HG02938 (cell line): ENCODE measurements around the gene PLD6.

Experiments
- ATAC-seq: cut with Tn5 transposase; IDR thresholded peaks from one replicate; pipeline ENCODE4 v1.9.1; 2021; ENCODE audit warnings: mild to moderate bottlenecking, moderate library complexity; ENCODE audit not compliant: unreplicated experiment

PLD6 gene

DNA sequence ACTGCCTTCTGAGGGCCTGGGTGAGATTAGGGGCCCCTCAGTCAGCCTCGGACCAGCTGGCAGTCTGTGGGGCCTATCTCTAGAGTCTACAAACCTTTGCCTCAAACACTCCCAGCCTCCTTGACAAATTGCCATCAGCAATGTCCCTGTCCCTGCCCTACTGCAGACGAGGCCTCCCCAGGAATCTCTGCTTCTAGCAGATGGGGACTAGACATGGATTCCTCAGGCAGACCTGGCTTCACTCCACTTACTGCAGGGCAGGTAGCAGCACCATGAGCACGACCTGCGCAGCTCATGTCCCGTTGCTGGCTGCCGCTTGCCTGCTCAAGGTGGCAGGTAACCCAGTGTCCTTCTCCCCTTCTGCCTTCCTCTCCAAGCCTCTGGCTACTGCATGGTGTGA, 49.1 kb downstream of the PLD6 start:
- ATAC-seq: no peak

DNA sequence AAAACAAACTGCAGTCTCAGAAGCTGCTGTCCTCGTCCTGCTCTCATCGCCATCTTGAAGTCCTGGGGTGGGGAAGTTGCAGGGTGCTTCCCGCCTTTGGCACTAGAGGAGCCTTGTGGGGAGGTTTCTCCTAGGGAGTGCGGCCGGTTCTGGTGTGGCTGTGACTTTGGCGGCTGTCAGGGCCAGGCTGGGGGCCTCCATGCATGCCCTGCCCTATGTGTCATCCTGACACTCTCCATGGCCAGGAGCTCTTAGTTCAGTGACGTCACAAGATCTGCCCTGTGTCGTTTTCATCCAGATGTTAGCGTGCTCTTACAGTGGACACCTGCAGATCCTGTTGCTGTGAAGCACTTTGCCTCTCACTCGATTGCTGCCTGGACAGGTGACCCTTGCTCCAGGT, 49.6 kb downstream of the PLD6 start:
- ATAC-seq: no peak

- ATAC-seq: no peak
Measured at GRCh38 chr17:17156107-17156506, 50.0 kb downstream of the PLD6 start.

DNA sequence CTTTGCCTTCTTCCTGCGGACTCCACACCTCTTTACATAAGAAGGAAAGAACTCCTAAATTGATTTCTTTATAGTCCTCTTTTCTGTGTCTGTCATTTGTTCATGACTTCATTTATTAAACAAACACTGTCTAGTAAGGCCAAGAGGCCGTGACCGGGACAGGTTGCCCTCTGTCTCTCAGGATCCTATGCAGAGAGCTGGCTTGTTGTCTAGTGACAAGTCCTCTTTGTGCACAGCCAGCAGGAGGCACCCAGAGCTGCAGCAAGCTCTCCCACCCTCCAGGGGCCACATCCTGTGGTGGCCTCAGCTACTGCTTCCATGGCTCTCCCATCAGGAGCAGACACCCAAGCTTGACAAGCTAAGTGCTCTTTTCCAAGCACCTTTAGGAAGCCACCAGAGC, 50.6 kb downstream of the PLD6 start:
- no peak for ATAC-seq

- ATAC-seq: no peak
Measured at GRCh38 chr17:17154981-17155380, 51.2 kb downstream of the PLD6 start.

- no peak for ATAC-seq
Measured at GRCh38 chr17:17154556-17154955, 51.6 kb downstream of the PLD6 start.

- no peak for ATAC-seq
Measured at GRCh38 chr17:17153709-17154108, 52.4 kb downstream of the PLD6 start.

- no peak for ATAC-seq
Measured at GRCh38 chr17:17153071-17153470, 53.1 kb downstream of the PLD6 start.

GRCh38 chr17:17152385-17152784, 53.7 kb downstream of the PLD6 start:
- no peak for ATAC-seq

- ATAC-seq: no peak
Measured at GRCh38 chr17:17151962-17152361, 54.2 kb downstream of the PLD6 start.

DNA sequence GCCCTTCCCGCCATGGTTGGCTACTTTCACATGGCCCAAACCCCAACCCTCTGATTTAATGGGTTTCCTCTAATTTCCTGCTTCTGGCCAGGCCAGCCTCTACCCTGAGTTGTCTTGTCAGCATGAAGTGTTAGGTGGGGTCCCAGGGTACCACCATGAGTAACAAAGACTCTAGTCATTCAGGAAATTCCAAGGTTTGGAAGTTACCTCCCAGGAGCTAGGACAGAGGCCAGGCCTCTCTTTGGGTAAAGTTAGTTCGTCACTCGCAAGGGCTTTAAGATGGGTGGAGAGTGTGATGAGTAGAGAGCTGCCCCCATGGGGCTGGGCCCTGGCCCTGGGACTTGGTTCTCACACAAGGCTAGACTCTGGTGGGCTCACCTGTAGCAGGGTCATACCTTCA, 54.6 kb downstream of the PLD6 start:
- no peak for ATAC-seq

DNA sequence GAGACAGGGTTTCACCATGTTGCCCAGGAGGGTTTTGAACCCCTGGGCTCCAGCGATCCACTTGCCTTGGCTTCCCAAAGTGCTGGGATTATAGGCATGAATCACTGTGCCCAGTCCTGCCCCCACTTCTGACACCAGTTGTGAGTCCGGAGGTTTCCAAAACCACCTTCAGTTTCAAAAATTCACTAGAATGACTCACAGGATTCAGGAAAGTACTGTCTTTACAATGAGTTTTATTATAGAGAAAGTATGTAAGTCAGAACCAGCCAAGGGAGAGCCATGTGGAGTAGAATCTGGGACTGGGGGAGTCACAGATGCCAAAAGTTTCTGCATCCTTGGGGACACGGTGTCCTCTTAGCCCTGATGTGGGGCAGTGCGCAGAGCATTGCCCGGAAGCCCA, 55.1 kb downstream of the PLD6 start:
- ATAC-seq: no peak
